Right forelimb (tissue), 1 donor: ENCODE measurements around the gene TMEM37.

ENCODE experiments used
- DNase-seq: peaks from one replicate; pipeline ENCODE4 v3.0.0-alpha.2; 2018

The TMEM37 gene

DNA sequence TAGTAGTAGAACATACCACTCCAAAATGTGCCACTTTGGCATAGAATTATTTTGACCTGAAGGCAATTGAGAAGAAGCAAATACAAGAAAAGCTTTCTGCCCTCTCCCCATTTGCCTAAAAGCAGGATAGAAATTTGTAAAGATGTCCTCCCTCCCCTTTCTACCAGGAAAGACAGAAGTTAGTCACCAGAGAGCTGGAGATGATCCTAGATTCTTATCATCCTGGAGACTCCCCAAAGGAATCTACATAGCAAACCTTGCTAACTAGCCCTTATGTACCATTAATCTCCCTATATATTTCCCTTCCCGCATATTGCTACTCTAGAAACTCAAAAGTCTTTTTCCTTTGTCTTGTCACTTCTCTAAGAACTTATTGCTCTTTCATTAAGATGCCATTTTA is 12.6 kb upstream of the TMEM37 start:
- no peak for DNase-seq

DNA sequence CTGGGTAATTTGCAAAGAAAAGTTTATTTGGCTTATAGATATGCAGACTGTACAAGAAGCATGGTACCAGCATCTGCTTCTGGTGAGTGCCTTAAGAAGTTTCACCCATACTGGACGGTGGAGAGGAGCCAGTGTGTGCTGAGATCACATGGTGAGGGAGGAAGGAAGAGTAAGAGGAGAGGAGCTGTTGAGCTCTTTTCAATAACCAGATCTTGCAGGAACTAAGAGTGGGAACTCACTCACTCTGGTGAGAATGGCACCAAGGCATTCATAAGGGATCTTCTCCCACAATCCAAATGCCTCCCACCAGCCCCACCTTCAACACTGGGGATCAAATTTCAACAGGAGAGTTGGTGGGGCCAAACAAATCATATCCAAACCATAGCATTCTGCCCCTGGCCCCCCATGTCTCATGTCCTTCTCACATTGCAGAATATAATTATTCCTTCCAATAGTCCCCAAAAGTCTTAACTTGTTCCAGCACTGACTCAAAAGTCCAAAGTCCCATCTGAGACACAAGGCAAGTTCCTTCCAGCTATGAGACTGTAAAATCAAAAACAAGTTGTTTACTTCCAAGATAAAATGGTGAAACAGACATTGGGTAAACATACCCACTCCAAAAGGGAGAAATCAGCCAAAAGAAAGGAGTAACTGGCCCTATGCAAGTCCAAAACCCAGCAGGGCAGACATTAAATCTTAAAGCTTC is 11.7 kb upstream of the TMEM37 start:
- no peak for DNase-seq

DNA sequence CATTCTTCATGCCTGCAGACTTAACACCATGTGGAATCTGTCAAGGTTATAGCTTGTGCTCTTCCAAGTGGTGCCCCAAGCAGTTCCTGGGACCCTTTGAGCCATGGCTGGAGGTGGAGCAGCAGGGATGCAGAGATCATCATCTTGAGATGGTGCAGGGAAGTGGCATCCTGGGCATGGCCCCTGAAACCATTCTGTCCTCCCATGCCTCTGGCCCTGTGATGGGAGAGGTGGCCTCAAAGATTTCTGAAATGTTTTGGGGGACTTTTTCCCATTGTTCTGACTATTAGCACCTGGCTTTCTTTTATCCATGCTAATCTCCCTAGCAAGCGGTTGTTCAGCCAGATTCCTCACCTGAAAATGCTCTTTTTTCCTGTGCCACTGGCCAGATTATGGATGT is 10.3 kb upstream of the TMEM37 start:
- DNase-seq = no peak

DNA sequence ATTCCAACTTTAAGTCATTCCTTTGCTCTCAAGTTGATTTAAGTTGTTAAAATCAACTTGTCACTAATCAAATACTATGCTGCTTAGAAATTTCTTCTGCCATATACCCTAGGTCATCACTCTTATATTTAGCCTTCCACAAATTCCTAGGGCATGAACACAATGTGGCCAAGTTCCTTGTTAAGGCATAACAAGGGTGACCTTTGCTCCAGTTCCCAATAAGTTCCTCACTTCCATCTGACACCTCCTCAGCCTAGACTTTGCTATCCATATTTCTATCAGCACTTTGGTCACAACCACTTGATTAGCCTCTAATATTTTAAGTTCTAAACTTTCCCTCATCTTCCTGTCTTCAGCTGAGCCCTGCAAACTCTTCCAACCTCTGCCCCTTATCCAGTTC is 9.9 kb upstream of the TMEM37 start:
- DNase-seq = no peak

DNA sequence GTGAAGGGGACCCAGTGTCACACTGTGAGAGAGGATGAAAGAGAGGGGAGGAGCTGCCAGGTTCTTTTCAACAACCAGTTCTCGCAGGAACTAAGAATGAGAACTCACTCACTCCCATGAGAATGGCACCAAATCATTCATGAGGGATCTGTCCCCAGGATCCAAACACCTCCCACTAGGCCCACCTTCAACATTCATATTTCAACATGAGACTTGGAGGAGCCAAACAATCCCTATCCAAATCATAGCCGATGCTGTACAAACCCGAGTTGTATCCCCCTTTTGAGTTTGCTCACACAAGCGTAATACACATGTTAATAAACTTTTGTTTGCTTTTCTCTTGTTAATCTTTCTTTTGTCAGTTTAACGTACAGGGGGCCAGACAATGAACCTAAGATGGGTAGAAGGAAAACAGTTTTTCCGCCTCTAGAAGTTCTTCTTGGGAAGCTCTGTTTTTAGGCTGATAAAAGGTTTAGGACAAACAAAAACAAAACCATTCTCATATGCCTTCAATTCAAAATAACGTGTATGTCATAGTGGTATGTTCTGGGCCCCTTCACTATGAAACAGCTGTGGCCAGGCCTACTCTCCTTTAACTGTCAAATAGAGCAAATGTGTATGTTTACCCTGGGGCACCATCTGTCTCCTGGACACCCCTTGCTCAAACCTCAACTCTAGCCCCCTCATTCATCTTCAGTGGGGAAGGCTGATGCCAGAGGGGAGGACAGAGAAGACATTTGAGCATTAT is 9.1 kb upstream of the TMEM37 start:
- no peak for DNase-seq

DNA sequence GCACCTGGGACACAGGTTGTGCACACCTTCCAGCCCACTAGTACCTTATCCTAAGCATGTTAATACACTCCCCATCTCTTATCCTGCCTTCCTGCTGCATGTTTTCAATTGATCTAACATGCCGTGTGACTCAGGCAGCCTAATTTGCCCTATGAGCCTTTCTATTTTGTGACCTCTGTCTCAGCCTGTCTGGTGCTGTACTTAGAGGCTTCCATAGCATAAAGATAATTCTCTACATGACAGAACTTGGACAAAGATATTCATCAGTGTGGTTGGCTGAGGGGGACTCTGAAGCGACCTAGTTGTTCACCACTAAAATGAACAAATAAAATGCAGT is 8.6 kb upstream of the TMEM37 start:
- DNase-seq = no peak

DNA sequence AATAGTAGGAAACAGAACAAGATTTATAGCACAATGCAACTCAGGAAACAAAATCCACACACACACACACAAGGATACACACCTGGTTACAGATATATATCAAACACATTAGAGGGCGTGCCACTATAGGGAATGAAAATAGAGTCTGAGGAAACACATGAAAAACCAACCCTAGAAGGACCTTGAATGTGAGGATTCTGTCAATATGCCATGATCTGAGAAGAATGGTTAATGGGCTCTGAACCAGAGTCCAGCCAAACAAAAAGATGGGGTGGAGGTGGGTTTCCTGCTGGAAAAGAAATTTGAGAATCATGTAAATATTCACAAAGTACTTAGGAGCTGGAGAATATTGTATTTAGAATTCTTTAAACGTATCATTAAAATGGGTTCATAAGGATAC is 7.8 kb upstream of the TMEM37 start:
- DNase-seq = no peak

DNA sequence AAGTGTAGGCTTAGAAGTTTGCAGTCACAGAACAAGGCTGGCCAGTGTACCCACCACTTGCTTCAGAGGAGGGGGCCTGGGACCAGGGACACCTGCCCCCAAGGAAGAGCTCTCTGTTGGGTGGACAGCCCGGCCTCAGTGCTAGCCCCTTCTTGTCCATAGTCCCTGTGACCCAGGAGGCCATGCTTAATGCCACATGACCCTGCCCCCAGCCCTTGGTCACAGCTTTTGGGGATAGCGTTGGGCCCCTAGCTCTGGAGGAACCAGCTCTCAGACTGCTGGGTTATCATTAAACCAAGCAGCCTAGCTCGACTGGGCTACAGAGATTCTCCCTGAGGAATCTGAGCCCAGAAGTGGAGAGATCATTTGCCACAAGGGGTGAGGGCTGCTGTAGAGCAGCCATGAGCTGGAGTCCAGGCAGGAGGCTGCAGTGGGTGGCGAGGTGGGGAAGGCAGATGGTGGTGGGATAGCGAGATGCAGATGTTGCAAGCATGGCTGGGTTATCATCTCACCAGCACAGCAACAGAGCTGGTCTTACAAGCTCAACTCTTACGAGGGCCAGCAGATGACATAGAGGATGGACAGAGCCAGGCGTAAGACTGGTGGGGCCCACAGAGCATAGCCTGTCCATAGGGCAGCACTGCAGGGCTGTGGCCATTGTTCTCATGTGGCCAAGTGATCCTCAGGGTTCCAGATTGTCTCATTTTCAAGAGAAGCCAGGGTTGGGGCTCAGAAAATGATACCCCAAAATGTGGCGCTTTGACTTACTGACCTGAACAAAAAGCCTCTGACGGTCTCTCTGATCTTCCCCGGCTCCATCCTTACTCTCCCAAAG is 7.2 kb upstream of the TMEM37 start:
- DNase-seq = no peak

DNA sequence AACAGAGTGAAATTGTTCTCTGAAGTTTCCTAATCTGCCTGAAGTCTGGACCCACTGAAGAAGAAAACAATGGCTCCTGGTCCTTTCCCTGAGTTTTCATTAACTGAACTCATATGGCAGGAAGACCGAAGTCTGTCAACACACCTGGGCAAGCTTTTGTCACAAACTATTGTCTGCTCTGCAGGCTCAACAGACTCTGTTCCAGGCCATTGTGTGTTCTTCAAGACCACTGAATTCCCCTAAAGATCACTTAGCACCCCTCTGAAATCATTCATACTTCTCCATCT is 6.6 kb upstream of the TMEM37 start:
- no peak for DNase-seq

DNA sequence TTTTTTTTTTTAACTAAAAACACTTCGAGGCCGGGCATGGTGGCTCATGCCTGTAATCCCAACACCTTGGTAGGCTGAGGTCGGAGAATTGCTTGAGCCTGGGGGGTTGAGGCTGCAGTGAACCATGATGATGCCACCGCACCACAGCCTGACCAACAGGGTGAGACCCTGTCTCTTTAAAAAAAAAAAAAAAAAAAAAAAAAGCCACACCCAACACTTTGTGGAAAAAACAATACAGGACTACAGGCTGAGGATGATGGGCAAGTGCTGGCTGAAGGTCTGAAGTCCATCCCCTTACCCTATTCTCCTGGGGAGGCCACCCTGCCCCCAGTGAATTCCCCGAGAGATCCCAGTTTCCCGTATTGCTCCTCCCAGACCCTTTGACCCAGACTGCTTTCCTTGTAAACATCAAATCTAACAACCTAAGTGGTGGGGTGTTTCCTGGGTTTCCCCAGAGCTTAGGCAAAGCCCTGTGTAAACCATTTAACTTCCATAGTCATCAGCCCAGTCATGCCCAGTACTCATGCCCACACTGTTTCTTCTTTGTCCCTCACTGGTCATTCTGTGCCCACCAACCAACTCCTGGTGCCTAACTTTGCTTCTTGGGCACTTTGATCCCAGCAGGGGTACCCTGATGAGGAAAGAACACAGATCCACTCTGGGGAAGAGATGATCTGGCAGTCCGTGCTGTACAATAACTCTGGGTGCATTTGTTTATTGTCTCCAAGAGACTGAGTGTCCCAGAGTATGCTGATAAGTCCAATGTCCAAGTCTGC is 5.8 kb upstream of the TMEM37 start:
- no peak for DNase-seq

DNA sequence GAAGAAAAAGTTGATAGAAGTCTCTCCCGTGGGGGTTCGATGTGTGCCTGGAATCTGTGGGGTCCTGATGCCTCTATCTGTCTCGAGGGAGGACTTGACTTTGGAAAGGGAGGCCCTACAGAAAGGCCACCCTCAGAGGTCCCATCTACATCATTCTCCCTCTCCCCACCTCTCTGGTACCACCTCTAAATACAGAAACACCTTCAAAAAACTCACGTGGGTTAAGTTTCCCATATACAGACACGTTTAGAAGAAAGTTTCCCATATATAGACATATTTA is 5.3 kb upstream of the TMEM37 start:
- no peak for DNase-seq

DNA sequence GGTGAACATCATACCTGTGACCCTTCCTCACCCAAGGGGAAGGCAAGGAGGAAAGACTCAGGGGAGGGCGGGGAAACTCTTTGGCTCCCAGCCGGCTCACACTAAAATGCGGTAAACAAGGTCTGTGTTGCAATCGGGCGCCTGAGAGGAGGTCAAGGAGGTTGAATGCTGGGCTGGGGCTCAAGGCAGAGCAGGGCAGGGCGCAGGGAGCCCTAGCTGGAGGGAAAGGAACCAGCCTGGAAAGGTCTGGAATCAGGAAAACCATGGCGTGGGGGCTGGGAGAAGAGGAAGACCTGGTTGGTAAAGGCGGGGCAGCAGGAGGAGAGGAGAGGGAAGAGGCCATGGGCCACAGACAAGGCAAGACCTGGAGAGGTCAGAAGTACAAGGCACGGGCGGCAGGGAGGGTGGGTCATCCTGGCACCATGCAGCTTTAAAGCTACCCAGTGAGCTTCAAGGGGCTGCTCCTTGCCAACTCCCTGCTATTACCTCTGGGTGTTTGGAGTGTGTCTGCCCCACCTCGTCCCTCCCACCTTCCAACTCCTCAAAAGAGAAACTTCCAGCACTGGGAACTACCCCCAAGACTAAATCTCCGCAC is 4.8 kb upstream of the TMEM37 start:
- DNase-seq = no peak

DNA sequence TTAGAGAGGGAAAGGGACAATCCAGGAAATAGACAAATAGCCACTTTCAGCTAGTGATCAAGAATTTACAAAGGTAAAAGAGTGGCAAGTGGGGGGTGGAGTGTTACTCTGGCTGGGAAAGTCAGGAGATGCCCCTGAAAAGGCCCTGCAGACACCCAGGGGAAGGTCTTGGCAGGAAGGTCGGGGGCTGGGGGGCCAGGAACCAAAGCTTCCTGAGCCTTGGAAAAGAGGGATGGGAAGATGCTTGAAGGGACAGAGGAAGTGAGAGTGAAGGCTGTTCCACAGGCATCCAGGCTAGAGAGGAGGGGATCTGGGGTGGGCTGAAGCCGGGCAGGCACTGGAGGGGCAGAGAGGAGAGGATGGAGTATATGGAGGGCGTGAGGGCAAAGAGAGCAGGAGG is 3.9 kb upstream of the TMEM37 start:
- DNase-seq = no peak

DNA sequence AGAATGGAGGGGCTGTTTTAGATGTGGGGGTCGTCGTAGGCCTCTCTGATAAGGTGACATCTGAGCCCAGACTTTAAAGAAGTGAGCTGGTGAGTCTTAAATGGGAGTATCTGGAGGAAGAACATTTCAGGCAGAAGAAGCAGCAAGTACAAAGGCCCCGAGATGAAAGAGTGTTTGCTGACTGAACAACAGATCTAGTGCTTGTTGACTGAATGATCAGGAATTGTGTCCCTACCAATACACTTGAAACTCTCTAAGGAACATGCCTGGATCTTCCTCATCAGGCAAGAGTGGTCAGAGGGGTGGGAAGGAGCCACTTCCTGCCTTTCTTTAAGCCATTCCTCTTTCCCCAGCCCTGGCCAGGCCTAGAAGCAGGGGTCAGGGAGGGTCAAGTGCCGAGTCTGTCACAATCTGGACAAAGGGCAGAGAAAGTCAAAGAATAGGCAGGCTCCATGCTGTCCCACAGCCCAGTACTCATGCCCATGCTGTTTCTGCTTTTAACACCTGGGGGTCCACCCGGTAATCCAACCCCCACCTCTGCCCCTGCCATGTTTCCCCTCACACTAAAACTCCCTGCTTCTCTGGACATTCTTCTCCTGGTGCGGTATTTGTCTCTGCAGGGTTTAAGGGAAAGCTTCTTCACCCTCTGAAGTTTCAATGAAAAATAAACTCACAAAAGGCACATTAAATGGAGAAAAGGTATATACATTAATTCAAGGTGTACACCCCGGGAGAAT is 3.0 kb upstream of the TMEM37 start:
- no peak for DNase-seq

DNA sequence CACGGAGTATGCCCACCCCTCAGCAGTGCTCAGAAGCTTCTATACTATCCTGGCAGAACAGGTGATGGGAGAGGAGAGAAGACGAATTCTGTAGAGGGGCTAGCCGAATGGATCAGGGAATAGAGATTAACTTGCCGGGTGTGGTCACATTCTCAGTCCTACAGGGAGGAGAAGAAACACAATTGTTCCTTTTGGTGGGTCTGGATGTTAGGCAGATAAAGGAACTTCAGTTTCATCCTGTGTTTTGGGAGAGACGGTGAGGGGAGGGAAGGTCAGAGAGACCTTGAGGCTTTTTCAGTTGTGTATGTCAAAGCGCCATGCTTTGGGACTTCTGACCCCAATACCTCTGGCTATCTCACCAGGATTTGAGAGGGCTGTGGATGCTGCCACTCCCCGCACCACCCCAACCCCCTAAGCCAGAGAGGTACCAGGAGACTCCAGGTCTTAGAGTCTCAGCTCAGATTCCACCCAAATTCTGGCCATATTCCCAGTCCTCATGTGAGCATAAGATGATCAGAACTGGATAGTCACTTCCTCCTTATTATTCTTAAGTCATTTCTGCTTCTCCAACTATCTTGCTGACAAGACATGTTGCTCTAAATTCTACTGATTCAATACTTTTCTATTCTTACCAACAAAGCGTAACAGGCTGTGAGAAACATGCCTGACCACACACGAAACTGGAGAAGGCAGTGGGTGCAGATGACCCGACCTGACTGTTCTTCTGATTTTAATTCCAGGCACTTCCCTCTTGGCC is 2.3 kb upstream of the TMEM37 start:
- DNase-seq = no peak

DNA sequence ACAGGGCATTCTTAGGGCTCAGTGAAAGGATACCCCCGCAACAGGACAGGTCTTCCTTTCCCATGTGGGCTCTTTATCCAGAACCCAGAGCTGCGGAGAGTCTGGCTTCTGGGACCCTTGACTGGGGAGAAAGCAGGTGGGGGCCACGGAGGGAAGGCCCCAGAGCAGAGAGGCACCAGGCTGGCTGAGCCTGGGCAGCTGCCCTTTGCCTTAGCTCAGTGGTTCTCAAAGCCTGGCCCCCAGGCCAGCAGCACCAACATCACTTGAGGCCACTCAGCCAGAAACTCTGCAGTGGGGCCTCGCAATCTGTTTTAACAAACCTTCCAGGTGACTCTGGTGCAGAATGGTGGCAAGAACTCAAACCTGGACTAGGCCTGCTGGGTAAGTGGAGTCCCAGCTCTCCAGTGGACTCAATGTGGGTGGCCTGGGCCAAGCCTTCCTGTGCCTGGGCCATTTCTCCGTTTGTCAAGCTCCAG is 1.6 kb upstream of the TMEM37 start:
- no peak for DNase-seq

DNA sequence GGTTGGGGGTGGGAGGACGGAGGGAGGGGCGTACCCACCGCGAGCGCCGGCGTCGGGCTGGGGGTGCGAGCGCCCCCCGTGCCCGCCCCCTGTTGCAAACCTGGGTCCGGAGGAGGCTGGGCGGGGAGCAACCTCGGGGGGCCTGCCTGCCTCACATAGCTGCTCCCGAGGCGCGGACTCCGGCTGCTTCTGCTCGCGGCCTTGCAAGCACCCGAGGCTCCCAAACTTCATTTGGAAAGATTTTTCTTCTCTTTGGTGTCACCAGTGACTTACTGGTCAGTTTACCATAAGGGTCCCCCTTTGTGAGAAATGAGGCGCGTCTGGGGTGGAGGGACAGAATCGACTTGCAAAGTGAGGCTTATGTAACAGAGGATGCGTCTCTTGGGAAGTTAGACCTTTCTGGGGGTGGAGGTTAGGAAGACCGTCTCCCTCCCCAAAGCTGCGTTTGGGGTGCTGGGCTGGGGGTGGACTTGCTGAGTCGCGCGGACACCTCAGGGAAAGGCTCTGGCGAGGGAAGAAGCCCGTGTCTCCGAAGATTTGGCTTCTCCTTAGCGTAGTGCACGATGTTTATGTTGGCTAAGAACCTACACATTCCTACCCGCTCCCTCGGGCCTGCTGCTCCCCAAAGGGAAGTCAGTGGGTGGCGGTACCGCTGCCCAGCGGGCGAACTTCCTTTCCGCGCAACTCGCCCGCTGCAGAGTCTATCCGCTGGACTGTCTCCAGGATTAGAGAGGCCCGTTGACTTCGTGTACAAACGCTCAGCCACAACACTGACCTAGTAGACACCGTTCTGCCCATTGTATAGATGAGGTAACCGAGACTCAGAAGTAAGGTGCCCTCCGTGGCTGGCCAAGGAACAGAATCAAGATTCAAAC is 559 bp downstream of the TMEM37 start:
- DNase-seq = no peak

DNA sequence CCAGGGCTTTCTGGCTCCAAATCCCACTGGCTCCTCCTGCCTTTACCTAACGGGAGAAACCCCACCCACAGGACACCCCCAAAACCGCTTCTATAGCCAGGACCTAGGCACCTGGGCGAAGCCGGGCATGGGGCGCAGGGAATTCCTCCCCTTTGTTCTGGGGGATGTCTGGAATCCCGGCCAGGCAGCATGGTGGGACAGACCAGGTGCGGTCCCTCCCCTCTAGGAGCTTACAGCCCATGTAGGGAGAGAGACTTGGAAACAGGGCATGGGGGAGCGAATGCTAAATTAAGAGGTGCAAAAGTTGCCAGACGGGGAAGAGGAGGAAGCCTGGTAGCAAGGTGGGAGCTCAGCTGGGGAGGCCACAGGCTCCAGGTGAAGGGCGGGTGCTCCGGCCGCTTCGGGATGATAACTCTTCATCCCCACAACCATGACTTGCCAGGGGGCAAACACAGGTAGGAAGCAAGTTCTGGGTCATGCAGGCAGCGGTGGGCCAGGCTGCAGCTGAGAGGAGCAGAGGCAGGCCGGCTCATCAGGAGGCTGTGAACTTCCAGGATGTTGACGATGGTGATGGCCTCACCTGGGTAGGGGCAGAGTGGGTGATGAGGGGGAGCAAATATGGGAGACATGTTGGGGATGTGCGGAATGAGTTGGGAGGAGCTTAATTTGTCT is 1.3 kb downstream of the TMEM37 start:
- DNase-seq = no peak

DNA sequence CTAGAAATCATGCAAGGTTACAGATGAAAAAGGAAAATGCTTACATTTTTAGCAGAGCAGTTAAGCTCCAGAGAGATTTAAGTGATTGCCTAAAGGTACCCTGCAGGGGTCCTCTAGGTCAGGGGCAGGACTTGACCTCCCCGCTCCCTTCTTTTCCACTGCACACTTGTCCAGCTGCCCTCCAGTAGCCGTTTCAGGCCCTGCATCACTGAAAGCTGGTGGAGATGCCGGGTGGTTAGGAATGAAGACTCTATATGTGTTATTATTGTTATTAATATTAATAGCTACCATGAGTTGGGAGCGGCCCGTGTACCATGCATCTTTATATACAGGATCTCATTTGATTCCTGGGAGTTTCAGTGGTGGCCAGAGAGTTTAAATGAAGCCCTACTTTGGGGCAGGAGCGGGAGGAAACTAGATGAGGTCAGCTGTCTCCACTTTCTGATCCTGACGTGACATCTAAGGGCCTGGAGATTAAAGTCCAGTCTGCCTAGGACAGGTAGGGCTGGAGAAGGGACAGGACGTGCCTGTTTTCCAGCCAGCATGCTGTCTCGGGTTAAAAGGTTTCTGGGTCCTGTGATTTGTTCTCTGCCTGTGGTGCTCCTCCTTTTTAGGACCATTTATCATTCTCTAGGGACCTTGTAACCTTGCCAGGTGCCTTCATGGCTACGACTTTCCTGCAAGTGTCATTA is 2.1 kb downstream of the TMEM37 start:
- no peak for DNase-seq
